Kidney (tissue), 14 donors: ENCODE data around the gene CALML4. TPM values are rescaled to one million over a fixed set of nuclear protein-coding genes. Genes with fewer than 3 reads are reported as not detected.
"Not testable (repeated sequence)": the region's sequence is repeated elsewhere in the genome, so short reads cannot be mapped to it uniquely, and the experiment has no call there.

ENCODE experiments used
- DNase-seq, 5 donors: peaks; one replicate each; pipeline ENCODE4 v3.0.0-alpha.2; 2013 to 2020
- FAIRE-seq: peaks from 2 replicates; lab custom pipeline; 2012; peaks lifted over from hg19 to GRCh38; lab: Jason Lieb, UNC
- H3K27ac ChIP-seq, 2 donors: one replicate each; pipeline ENCODE4 v1.7.0; 2013; ENCODE audit warnings: low read depth in 2 of 2, low read length in 2 of 2, inconsistent platforms in 1 of 2
- H3K27me3 ChIP-seq: one replicate; pipeline ENCODE4 v1.7.1; 2013; ENCODE audit warnings: low read length, inconsistent platforms; ENCODE audit not compliant: control insufficient read depth, insufficient read depth
- H3K36me3 ChIP-seq, 3 donors: one replicate each; pipeline versions ENCODE4 v1.7.0 to v1.7.1; 2013; ENCODE audit warnings: low read length in 3 of 3, control low read depth in 1 of 3, inconsistent platforms in 1 of 3; ENCODE audit not compliant: insufficient read depth in 3 of 3, control insufficient read depth in 2 of 3
- H3K4me1 ChIP-seq, 3 donors: one replicate each; pipeline versions ENCODE4 v1.7.0 to v1.7.1; 2013; ENCODE audit warnings: low read length in 3 of 3, inconsistent platforms in 1 of 3, low read depth in 1 of 3; ENCODE audit not compliant: control insufficient read depth in 2 of 3, insufficient read depth in 2 of 3
- H3K4me3 ChIP-seq, 3 donors: one replicate each; pipeline versions ENCODE4 v1.7.0 to v1.8.1; 2013; ENCODE audit warnings: low read length in 3 of 3, control low read depth in 1 of 3, inconsistent platforms in 1 of 3
- H3K9ac ChIP-seq, 3 donors: one replicate each; pipeline versions ENCODE4 v1.7.0 to v1.7.1; 2013; ENCODE audit warnings: low read length in 3 of 3, control low read depth in 1 of 3, inconsistent platforms in 1 of 3
- H3K9me3 ChIP-seq, 3 donors: one replicate each; pipeline versions ENCODE4 v1.7.0 to v1.7.1; 2013; ENCODE audit warnings: low read length in 3 of 3, control low read depth in 1 of 3, inconsistent platforms in 1 of 3; ENCODE audit not compliant: control insufficient read depth in 2 of 3, insufficient read depth in 1 of 3
- CTCF ChIP-seq: IDR thresholded peaks from 3 replicates; pipeline ENCODE4 v1.5.1; 2012; ENCODE audit warnings: mild to moderate bottlenecking, moderate library complexity, borderline replicate concordance; ENCODE audit not compliant: insufficient read depth; ENCODE audit errors: extremely low read depth
- intact Hi-C: fragments of 100-400 bp; cut with DNase I; formaldehyde crosslinking; loops from one replicate; pipeline ENCODE4 v1.11.1; 2022
- polyA plus RNA-seq: library from polyadenylated mRNA; stranded (reverse); fragments of 350-450 nt; fragmentation: Illumina TruSeq; extraction: RNeasy Lipid Tissue Mini Kit (QIAGEN cat#74804); gene quantifications from one replicate; pipeline ENCODE4 v1.2.3, GENCODE V29; 2014; ENCODE audit warnings: low read depth, low replicate concordance; ENCODE audit not compliant: insufficient read depth
- total RNA-seq: library from RNA; stranded (reverse); fragmentation: NEBNext Ultra II Directional; extraction: Animal tissue kit (Norgen Biotek cat#: 25700); gene quantifications from one replicate; pipeline ENCODE4 v1.2.1, GENCODE V29; 2021
- donor health status: control.
- donor health status: control.
- donor health status: control.
- donor health status: control.
- donor health status: control.
- donor health status: DM: yes; HTN: yes; CAD: no.
- donor health status: Normal renal cell carcinoma (clear cell type).

CALML4 gene
- total and polyA plus RNA-seq, 2 donors from 2014 or later: 17.4 to 54.7 TPM

- Histone ChIP-seq H3K27ac (no peak overlapping the region), H3K9ac (peak overlapping the region in 1 of 3 donors; percentile 76), H3K4me3 (peak overlapping the region; percentile 46 to 82 (median 50)), H3K4me1 (peaks cover 0 to 17% (median 15%) of the 10 kb centered on the region in 3 donors), H3K9me3 (no peaks in the 10 kb centered on the region), H3K36me3 (no peaks in the 10 kb centered on the region), H3K27me3 (no peaks in the 10 kb centered on the region)
- DNase-seq: peak in 2 of 5 donors; percentile 52 to 53
- TF ChIP-seq CTCF: no peak
- no peak for FAIRE-seq
- intact Hi-C loops: no loop called here
Observed at GRCh38 chr15:68228143-68228970, 23.2 kb upstream of the CALML4 start.

DNA sequence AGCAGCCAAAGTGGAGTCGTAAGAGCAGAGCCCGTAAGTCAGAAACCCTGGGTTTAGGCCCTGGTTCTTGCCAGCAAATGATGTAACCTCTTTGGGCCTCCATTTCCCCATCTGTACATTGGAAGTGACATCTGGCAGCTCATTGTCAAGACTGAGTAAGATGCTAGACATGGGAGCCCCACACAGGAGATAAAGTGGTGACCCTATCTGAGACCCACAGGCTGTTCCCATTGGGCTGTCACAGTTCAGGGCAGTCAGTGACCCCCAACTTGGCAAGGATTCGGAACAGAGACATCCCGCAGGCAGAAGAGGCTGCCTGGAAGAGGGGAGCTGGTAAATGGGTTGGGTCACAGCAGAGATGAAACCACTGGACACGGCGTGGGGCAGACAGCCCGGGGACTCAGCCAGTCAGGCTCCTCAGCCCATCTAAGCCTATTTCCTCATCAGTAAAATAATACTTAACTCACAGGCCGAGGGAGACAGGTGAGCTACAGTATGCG is 22.6 kb upstream of the CALML4 start:
- Histone ChIP-seq H3K4me1 (peaks cover 0 to 17% (median 15%) of the 10 kb centered on the region in 3 donors), H3K27ac (no peak overlapping the region), H3K36me3 (no peaks in the 10 kb centered on the region), H3K4me3 (no peak overlapping the region), H3K9me3 (no peaks in the 10 kb centered on the region), H3K27me3 (no peaks in the 10 kb centered on the region), H3K9ac (no peak overlapping the region)
- intact Hi-C loops: no loop called here
- TF ChIP-seq CTCF: no peak
- FAIRE-seq: no peak
- DNase-seq: no peak

- H3K4me3 ChIP-seq, DNase-seq, FAIRE-seq, intact Hi-C loops, H3K36me3 ChIP-seq, H3K27ac ChIP-seq, H3K9me3 ChIP-seq, H3K27me3 ChIP-seq, H3K9ac ChIP-seq: not testable (repeated sequence)
- H3K4me1 ChIP-seq: peaks cover 0 to 15% (median 15%) of the 10 kb centered on the region in 3 donors
Observed at GRCh38 chr15:68225442-68225841, 20.3 kb upstream of the CALML4 start.

DNA sequence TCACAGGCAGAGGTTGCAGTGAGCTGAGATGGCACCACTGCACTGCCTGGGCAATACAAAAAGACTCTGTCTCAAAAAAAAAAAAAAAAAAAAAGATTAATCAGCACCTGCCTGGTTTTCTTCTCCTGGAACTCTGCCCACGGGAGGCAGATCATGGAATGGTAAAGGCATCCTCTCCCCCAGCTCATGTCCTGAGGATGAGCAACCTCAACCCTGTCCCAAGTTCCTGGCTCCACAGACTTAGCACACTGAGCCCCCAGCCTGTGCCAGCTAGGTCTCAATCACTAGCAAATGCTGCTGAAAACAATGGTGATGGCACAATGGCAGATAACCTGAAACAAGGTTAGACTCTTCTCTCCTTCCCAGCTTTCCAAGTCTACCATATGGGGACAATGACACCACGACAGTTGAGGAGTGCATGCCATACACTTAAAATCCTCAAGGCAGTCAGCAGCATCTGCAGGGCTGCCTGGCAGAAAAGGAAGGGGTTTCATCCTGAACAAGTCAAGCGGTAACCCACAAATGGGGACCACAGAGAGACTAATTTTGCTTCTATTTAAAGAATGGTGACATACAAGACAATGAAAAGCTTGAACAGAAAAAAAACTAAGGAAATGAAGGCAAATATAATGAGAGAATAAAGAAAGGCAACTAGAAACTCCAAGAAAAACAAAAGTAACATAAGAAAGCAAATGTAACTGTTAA is 19.6 kb upstream of the CALML4 start:
- peaks cover 0 to 11% (median 10%) of the 10 kb centered on the region in 3 donors for H3K4me1 ChIP-seq
- H3K9me3 ChIP-seq: no peaks in the 10 kb centered on the region
- no peak overlapping the region for H3K27ac ChIP-seq
- no peak overlapping the region for H3K9ac ChIP-seq
- no peak for TF ChIP-seq CTCF
- FAIRE-seq (no peak), DNase-seq (peak in 1 of 5 donors; percentile 15)
- no peaks in the 10 kb centered on the region for H3K27me3 ChIP-seq
- H3K36me3 ChIP-seq: no peaks in the 10 kb centered on the region
- intact Hi-C loops: no loop called here
- no peak overlapping the region for H3K4me3 ChIP-seq
